Glomerular visceral epithelial cell (primary cell): ENCODE results near the gene DUSP28.

Experiments
- DNase-seq: peaks from one replicate; pipeline ENCODE4 v3.0.0-alpha.2; 2016; ENCODE audit errors: extremely low spot score

The DUSP28 gene

DNA sequence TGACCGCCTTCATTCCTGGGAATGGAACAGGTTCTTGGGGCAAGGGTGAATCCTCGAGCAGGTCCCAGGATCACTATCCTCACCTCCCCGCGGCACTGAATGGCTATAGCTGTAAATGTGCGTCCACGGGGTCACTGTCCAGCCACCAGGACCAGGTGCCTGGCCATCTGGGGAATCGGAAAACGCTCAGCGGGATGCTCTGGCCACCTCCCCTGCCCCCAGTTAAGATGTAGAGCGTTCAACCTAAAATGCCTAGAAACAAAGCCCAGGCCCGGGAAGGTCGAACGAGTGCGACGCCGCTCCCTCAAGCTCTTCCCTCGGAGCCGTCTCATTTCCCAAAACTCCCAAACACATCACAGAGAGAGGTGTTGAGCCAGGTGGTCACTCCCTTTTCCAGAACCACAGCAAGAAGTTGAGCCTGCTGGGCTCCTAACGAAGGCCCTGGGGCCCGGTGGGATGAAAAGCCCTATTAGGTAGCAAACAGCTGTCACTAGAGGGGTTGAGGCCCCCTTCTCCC, 25.6 kb downstream of the DUSP28 start:
- DNase-seq, result no peak

DNA sequence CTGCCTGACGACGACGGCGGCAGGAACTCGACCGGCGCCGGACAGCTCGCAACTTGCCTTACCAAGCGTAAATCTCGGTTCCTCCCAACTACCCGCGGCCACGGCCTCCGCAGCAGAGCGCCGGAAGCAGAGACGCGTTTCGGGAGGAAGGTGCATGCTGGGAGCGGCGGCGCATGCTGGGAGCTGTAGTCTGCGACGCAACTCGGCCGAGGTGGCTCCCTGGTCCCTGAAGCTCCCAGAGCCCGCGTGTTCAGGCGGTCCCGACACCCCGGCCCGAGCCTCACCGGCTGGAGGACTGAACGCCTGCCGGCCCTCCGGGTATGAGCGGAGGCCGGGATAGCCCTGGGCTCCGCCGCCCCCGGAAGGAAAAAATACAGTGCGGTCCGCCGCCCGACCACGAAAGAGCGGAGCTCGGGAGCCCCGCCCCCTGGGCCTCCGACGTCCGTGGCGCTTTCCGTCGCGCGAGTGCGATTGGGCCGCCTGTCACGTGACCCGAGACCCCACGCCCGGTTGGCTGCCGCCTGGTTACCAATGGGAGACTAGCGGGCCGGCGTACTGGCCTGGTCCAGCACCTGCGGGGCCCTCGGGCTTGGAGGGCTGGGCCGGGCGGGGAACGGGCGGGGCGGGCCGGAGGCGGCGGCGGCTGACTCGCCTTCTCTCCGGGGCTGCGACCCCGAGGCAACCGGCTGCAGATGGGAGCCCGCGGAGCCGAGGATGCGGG, 26.2 kb downstream of the DUSP28 start, which contains the start of gene CAPN10:
Gene CAPN10, plus strand, starts transcription at position 537 of the 721 bp plus-strand sequence. Its CDS starts 178 bp downstream, at position 715.
- peak; percentile 96 for DNase-seq

DNA sequence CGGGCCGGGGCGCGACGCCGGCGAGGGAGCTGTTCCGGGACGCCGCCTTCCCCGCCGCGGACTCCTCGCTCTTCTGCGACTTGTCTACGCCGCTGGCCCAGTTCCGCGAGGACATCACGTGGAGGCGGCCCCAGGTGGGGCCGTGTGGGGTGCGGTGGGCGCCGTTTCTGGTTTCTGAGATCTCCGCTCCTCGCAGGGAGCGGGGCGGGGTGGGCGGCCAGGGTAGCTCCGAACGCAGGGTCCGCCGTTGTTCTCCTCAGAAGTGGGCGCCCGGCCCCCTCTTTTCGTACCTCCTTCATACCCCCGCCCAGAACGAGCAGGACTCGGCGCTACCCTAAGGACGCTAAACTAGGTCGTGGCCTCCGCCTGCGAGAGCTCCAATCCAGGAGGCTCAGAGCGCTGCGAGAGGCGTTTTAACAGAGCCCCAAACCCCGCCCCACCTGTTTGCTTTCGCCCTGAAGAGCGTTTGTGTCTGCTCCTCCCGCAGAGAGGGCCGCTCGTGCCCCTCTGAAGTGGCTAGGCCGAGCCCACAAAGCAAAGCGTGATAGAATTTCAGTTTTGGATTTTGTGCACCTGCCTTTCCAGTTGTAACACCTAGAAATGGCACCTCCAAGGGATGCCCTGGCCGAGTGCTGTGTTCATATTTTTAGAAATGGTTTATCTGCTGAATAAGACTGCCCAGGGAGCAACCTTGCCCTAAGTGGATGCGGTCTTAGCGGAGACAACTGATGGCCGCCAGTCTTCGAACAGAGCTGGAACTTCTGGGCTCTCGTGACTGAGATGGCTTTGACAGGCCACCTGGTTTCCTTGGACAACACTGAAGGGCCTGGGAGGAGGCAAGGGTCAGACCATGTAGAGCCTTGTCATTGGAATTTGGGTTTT, 27.0 kb downstream of the DUSP28 start:
- peak; percentile 39 for DNase-seq

DNA sequence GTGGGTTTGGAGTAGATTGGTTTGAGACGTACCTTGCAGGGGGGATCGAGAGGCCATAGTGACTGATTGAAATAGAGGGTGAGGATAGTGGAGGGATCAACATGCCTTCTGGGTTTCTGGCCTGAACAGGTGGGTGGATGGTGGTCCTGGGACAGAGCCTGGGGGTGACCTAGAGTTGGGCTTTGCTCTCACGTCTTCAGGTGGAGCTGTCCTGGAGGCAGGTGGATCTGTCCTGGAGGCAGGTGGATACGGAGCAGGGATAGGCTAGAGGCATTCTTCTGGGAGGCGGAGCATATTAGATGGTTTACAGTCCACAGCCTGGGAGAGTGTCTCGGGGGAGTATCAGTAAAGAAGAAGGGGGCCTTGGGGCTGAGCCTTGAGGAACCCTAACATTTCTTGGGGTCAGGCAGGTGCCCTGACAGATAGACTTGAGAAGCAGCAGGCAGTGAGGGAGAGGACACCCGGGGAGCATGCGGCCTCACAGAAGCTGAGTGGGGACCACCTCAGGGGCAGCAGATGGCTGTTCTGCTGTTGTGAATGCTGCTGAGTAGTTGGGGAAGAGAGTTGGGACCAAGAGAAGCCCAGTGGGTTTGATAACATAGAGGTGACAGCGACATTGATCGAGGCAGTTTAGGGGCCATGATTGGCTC, 28.0 kb downstream of the DUSP28 start:
- DNase-seq, result no peak

DNA sequence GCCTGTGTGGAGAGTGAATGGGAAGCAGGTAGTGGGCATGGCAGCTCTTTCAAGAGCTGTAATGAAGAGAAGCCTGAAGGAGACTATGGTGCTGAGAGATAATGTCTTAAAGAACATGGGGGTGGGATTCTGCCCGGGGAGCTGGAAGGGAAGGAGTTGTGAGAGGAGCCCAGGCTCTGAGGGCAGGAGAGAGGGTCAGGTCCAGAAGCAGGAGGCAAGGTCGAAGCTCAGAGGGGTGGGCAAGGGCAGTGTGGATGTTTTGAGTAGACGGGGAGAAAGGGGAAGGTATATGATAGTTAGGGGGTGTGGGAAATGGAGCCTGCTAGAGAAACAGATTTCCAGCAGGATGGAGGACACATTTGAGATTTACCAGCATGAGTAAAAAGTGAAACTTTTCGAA, 28.5 kb downstream of the DUSP28 start:
- DNase-seq, result no peak

DNA sequence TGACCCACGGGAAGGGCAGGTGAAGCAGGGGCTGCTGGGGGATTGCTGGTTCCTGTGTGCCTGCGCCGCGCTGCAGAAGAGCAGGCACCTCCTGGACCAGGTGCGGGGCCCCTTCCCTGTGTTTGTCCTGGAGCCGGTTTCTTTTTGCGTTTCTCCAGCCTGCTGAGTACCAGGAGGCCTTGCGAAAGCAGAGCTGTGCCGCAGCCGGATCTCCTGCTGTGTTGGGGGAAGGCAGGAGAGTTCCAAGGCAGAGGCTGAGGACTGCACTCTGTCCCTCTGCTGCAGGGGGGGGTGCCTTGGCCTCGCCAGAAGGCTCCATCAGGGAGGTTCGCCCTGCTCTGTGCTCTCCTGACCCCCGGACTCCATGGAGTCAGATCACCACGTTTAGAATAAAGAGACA, 29.2 kb downstream of the DUSP28 start:
- DNase-seq, result no peak

DNA sequence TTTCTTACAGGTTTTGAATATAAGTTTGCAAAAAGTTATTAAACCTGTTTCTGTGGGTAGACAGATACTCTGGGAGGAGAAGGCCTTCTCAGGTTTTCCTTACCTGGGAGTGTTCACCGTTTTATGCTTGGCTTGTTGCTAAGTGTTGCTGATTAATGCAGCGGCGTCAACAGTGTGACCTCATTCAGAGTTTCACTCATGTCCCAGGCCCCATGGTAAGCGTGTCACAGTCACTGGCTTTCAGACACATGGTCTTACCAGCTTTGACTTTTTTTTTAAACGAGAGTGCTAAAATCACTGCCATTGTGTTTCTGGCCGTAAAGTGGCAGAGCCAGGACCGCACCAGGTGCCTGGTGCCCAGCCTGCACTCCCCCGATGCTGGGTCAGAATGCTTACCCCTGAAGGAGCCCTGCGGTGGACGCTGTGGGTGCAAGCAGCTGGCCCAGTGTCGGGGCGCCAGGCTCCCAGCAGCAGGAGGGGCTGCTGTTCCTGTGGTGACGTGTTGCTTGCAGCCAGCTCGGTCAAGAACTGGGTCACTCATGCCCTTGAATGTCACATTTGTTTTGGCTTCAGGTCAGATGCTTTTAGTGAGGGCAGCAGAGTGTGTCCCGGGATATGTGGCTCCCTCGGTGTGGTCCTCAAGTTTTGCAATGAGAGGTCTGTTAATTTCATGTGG, 29.8 kb downstream of the DUSP28 start:
- no peak for DNase-seq

DNA sequence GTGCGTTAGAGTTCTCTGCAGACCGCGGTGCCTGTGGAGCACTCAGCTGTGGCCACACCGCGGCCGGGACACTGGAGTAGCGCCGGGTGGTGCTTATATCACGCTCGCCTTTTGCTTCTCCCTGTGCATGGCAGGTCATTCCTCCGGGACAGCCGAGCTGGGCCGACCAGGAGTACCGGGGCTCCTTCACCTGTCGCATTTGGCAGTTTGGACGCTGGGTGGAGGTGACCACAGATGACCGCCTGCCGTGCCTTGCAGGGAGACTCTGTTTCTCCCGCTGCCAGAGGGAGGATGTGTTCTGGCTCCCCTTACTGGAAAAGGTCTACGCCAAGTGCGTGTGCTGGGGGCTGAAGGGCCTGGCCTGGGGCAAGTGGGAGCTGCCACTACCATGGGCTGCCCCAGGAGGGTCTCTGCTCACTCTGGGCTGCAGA, 30.5 kb downstream of the DUSP28 start:
- DNase-seq, result no peak

DNA sequence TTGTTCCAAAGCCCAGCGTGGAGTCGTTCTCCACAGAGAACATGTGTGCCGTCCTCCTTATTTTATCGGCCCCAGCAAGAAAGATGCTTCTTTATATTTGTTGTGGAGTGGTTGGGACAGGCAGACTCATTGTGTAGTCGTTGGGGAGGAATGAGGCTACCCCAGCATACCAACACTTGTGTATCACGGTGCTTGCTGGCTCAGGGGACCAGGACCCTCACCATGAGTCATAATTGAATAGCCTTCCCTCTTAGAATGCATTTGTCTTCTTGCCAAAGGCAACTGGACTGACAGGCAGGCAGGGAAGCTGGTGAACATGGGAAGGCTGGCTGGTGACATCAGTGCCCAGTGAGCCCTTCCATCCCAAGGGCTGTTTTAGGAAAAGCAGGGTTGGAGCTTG, 31.1 kb downstream of the DUSP28 start:
- no peak for DNase-seq

DNA sequence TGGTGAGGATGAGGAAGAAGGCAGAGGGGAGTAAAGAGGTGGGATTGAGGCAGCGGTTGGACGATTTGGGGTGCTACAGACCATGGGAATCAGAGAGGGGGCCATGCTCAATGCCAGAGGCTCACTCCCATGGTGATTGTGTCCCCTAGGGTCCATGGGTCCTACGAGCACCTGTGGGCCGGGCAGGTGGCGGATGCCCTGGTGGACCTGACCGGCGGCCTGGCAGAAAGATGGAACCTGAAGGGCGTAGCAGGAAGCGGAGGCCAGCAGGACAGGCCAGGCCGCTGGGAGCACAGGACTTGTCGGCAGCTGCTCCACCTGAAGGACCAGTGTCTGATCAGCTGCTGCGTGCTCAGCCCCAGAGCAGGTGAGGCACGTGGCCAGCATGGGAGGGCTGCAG, 31.6 kb downstream of the DUSP28 start:
- no peak for DNase-seq

DNA sequence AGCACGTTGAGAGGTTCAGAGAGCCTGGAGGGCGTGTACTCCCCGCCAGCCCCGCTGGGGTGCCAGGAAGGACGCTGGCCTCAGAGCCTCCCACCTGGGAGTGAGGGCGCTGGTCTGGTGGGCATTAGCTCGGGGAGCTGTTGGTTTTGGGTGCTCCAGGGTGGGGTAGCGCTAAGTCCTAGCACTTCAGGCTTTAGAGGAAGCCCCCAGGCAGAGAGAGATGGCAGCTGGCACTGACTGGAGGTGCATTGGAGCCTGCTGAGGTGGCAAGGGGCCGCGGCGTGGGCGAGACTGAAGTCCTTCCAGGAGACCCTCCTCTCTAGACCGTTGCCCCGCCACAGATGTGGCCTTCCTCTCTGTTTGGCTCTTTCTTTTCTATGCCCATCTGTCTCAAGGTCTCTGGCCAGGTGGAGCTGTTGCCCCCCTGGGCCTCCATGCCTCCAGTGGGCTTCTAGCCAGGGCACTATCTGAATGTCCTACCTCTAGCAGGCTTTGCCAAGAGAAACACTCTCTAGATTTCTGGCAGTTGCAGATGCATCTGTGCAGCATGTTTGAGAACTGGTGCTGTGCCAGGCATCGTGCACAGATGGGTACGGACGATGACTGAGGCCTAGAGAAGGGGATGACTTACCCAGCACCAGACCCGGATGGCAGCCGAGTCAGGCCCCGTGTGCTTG, 33.0 kb downstream of the DUSP28 start:
- DNase-seq, result no peak

DNA sequence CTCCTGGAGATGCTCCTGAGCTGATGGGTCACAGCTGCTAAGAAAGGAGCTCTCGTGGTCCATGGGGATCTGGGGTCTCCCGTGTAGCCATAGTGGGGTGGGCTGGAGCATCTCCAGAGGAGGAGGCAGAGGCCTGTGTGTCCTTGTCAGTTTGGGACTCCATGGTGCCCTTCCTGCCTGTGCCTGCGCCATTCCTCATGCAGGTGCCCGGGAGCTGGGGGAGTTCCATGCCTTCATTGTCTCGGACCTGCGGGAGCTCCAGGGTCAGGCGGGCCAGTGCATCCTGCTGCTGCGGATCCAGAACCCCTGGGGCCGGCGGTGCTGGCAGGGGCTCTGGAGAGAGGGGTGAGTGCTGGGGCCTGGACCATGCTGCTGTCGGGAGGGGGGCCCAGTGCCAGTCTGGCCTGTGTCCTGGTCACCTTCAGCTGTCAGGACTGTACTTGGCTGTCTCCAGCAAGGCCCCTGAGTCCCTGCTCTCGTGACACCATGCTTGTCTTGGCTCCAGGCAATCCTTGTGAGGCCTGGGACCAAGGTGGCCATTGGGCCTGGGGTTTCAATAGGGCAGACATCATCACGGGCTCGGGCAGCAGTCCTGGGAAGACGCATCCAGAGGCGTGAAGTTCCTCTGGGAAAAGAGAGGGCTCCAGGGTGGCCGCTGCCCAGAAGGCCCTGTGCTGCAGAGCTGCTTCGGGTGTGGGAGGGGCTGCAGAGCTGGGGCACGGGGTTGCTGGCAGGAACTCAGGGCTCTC, 33.7 kb downstream of the DUSP28 start:
- DNase-seq, result no peak

DNA sequence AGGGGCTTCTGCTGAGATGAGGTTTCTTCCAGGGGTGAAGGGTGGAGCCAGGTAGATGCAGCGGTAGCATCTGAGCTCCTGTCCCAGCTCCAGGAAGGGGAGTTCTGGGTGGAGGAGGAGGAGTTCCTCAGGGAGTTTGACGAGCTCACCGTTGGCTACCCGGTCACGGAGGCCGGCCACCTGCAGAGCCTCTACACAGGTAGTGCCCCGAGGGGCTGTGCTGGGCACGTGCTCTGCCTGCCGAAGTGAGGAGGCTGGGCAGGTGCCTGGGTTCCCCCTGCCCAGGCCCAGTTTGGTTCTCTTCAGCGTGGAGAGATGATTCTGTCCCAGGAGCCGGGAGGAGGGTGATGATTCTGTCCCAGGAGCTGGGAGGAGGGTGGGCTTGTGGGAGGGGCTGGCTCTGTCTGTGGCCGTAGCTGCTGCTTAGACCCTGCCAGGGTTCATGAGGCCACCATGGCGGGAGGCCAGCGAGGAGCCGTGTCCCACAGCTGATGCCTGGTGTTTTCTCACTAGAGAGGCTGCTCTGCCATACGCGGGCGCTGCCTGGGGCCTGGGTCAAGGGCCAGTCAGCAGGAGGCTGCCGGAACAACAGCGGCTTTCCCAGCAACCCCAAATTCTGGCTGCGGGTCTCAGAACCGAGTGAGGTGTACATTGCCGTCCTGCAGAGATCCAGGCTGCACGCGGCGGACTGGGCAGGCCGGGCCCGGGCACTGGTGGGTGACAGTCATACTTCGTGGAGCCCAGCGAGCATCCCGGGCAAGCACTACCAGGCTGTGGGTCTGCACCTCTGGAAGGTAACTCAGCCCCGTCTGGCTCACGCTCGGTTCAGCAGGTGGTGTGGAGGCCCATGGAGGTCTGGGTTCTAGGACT, 34.6 kb downstream of the DUSP28 start:
- no peak for DNase-seq

DNA sequence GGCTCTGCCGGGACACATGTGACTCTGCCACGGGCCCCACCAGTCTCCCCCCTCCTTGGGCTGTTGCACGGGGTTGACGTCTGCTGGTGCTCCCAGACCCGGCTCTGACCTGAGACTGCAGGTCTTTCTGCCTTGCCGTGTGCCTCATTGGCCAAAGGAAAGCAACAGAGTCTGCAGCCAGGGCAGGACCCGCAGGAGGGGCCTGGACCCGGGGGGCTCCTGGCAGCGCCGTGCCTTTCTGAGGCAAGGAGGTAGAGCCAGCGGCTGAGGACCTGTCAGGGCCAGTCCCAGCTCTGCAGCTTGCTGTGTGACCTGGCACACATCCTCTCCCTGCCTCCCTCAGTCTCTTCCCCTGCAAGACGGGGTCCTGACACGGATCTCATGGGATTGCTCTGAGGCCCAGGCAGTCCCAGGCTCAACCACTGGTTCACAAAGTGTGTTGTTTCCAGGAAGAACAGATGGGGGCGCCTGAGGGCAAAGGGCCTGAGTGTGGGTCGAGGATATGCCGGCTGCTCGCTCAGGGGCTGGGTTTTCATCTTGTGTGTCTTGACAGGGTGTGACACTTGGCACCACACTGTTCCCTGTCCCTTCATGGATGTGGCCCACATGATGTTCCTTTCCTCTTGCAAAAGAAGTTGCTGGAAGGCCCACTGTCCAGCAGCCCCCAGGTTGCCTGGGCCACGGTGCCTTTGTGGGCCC, 35.4 kb downstream of the DUSP28 start:
- DNase-seq, result no peak

DNA sequence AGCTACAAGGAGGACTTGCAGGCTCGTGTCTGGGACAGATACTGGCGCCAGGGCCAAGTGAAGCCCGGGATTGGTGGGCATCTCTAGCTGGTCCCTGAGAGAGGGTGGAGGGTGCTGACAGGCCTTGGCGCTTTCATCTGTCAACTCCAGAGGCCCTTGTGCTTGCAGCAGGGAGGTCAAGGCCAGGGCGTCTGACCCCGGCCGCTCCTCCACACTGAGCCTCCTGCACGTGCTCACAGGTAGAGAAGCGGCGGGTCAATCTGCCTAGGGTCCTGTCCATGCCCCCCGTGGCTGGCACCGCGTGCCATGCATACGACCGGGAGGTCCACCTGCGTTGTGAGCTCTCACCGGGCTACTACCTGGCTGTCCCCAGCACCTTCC, 35.9 kb downstream of the DUSP28 start:
- no peak for DNase-seq

DNA sequence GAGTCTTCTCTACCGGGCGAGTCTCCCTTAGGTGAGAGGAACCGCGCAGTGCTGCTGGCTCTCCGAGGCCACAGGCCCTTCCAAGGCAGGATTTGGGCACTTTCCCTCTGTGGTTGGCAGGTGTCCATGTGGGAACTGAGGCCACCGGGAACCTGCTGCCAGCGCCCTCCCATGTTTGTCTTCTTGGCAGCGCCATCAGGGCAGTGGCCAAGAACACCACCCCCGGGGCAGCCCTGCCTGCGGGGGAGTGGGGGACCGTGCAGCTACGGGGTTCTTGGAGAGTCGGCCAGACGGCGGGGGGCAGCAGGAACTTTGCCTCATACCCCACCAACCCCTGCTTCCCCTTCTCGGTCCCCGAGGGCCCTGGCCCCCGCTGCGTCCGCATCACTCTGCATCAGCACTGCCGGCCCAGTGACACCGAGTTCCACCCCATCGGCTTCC, 36.4 kb downstream of the DUSP28 start:
- no peak for DNase-seq

DNA sequence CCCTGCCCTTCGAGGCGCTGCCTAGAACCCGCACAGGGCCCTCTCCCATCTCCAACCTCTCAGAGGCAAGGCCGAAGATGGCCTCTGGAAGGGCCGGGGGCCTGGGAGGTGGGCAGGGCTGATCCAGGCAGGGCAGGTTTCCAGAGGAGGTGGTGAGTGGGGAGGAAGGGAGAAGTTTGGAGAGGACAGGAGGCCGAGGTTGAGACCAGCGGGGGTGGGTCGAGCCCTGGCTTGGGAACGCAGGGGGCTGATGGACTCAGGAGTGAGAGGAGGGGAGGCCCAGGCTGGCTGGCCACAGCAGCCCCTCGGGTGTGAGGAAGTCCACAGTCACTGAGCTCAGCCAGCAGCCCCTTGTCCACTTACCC, 36.9 kb downstream of the DUSP28 start:
- no peak for DNase-seq

DNA sequence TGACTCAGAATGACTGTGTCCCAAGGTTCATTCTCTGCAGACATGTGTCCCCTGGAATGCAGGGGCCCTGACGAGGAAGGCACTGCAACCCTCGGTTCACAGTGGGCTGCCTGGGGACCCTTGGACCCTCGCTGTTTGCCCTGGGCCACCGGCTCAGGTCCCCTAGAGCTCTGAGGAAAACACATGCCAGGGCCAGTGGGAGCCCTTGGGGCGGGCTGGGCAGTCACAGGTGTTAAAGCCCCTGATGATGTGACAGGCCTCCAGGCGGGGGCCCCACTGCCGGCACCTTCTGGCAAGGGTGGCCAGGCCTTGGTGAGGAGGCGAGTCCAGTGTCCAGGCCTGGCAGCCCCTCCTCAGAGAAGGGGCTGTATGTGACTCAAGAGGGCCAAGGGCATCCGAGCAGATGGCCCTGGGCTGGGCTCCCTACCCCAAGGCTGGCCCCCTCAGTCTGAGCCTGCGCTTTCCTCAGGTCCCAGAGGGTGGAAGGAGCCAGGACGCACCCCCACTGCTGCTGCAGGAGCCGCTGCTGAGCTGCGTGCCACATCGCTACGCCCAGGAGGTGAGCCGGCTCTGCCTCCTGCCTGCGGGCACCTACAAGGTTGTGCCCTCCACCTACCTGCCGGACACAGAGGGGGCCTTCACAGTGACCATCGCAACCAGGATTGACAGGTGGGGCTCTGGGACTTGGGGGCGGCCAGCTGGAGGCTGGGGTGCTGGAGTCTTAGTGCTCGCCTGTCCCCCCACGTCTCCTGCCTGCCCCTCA, 37.4 kb downstream of the DUSP28 start:
- no peak for DNase-seq
